Activated CD8-positive, alpha-beta memory T cell treated with anti-CD3 and anti-CD28 coated beads, Interleukin-2, amount 50 U/mL, for 1 hour (primary cell): ENCODE measurements around the gene PICALM.

Source experiments
- DNase-seq: peaks from one replicate; pipeline ENCODE4 v3.0.0-alpha.2; 2020; ENCODE audit errors: extremely low read depth

The PICALM gene

DNA sequence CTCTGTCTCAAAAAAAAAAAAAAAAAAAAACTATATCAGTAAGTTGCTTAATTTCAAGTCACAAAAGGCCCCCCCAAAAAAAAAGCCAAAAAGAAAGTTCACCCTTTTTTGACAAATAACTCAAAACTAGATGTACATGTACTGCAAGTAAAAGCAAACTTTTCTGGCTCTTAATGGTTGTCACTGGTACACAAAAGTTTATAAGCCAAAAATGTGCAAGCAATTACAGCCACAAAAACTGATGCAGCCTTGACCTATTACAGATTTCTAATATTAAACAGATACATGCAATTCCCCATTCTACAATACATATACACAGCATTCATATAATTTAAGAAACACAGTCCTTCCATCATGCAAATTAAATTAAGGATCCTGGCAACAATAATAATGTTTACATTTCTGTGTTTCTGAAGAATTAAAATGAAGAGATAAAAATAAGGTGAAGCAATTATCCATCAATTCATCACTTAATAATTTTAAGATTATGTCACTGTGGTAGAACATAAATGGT is 18.6 kb downstream of the PICALM start:
- no peak for DNase-seq

DNA sequence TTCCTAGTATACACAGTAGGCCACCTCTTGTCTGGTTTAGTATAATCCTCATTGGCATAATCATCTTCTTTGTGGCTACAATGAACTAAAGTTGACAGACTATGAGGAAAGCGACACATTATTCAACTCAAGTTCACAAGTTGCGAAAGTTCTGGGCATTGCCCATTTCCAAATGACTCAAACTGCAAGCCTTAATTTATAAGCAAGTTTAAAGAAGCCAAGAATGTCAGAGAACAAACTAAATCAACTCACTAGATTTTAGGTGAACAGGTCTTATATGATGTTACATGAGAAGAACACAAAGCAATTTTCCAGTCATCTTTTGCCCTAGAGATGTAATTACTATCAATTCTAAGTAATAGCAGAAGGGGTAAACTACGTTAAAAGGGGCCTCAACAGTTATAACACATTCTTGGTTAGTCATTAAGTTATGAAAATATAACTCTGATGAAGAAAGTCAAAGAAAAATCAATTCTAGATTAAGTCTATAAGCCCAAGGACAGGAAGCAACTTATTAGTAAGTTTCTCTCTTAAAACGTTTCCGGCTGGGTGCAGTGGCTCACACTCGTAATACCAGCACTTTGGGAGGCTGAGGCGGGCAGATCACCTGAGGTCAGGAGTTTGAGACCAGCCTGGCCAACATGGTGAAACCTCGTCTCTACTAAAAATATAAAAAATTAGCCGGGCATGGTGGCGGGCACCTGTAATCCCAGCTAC is 21.5 kb downstream of the PICALM start:
- DNase-seq: no peak

DNA sequence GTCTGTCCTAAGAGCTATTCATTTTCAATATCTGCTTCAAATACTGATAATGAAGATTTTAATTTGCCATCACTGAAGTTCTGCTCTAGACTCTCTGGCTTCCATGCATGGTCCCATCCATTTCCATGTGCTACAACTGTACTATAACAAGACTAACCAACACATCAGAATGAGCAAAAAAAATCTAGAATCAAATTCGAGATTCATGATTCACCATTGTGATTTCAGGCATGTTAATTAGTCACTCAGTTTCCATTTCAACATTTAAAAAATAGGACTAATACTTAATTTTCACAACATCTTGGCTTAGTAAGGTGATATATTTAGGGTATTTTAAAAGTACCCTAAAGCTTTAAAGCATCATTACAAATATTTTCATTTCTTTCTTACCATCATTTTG is 22.8 kb downstream of the PICALM start:
- no peak for DNase-seq

DNA sequence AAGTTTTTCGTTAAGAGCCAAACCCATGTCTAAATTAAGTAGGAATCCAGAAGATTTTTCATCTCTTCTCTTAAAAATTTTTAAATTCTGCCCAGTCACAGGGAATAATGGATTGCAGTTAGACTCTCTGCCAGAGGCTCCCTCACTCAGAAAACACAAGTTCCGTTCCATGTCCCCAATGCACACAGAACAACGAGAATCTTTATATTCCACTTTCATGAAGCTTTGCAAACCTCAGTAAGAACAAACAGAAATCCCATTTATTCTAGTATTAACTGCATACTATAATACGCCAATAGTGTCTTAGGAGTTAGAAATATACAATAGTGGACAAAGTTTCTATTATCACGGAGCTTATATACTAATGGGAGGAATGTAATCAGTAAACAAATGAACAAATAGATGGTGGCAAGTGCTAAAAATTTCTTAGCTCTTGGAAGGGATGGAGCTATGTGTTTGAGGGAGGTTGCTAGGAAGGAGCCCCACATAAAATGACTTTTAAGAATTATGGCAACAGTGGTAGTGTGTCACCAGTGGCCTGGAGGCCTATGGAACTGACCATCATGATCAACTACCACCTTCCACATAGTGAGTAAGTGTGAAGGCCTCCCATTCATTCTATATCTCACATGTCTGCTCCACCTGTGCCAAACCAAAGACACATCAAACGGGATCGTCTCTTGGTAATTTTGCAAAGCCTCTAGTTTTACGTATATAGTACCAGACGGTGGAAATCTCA is 24.9 kb downstream of the PICALM start:
- no peak for DNase-seq

DNA sequence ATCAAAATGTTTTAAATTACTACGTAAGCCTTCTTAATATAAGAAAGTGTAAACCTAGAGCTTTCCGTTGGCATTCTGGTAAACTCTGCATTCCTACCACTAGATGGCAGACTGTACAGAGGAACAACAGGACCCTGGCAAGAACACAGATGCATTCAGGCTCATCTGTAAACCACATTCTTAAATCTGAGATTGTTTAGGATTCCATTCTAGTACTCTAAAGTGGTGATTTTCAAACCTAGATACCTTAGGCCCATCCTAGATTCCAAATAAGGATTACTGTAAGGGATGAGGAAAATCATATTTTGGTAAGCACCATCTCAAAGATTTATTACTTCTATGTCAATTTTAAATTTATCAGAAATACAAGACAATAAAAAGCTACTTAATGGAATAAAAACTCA is 26.9 kb downstream of the PICALM start:
- peak; percentile 29 for DNase-seq

DNA sequence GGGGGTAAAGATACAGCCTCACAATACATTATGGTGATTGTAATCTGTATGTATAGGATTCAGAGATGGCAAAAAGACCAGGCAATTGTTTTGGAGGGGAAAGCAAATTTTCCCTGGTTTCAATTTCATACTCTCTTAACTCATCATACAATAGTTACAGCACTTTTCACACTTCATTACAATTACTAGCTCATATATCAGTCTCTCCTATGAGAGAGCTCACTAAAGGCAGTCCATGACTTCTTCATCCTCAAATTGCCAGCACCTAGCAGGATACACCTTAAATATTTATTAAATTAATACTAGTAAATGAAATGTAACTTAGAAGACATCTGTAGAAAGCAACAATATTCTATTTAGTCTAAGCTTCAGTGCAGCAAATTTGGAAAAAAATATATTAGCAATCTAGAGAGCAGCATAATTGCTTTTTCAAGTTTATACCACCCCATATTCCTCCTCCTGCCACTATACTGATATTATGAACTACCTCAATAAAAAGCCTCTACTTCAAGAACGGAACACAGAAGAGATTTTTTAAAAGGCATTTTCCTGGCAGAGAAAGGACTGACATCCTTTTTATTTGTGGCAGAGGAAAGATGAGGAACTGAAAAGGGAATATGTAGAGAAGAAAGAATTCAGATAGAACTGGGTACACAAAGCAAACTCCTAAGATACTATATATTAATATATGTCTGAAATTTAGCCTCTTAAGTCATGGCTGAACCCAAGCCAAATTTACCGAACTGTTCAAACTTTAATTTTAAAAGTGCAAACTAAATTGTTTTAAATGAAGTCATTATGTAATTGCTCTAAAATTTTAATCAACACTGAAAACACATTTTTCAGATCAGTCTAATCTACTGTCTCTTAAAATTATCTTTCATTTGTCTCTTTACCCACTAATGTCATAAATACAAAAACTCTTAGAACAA is 27.7 kb downstream of the PICALM start:
- DNase-seq: no peak

DNA sequence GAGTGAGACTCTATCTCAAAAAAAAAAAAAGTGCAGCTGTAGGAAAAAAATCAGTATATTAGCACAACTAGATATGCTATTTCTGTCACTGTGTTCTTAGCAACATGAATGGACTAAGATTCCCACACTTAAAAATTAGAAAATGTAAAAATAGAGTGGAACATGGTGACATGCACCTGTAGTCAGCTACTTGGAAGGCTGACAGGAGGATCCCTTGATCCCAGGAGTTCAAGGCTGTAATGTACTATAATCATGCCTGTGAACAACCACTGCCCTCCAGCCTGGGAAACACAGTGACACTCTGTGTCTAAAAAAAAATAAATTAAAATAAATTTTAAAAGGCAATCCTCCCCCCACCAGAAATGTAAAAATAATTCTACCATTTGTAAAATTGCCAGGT is 29.8 kb downstream of the PICALM start:
- DNase-seq: no peak

DNA sequence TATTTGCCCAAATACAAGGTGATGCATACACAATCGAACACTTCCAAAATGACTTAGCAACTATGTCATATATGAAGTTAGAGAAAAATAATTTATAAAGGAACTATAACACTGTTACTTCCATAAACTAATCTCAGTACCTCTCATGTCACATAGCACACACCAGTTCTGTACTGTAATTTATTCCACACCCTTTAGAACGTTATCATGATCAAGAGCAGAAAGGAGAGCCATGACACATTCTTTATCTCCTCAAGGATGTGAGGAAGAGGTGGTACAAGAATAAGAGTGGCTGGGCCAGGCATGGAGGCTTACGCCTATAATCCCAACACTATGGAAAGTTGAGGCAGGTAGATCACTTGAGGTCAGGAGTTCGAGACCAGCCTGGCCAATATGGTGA is 31.1 kb downstream of the PICALM start:
- no peak for DNase-seq

DNA sequence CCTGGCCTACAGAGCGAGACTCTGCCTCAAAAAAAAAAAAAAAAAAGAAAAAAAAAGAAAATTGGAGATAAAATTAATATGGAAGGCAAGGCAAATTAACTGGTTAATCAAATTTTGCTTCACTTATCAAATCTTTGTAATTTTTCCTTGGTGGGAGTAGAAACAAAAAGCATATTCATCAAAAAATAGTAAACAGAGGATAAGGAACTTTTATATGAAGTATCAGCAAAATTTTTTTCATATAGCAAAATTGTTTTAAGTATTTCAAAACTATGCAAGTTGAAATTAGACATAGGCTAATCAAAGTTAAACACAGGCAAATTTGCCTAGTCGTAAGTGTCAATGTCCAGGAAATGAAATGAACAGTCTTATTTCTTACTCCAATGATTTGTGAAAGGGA is 33.0 kb downstream of the PICALM start:
- no peak for DNase-seq

DNA sequence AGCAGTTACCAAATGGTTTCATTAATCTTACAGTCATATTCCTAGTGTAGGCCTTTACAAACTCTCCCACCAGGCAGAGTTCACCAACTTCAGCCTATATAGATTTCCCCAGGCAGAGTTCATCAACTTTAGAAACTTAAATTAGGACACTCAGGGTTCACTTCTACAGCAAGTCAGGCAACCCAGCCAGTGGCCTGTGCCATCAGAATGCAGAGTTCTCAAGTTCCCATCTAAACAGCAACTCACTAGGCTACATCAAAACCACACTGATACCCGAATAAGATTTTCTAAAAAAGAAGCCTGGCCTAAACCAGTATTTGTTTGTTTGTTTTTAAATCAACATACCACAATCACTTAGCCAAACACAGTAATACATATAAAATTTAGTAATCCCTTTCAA is 33.7 kb downstream of the PICALM start:
- no peak for DNase-seq

DNA sequence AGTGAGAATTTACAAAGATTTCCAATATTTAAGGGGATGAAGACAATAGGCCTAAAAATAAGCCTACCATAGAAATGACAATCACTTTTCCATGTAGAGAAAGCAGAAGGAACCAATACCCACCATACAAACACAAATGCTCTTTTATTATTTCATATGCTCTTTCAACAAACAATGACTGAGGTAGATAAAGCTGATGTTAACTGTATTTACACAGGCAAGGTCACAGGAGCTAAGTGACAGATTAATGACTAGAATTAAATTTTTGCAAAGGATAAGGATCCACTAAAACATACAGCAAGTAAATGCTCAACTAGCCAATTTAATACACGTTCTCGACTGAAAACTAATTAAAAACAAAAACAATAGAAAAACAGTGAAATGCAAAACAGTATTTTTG is 34.2 kb downstream of the PICALM start:
- DNase-seq: no peak

DNA sequence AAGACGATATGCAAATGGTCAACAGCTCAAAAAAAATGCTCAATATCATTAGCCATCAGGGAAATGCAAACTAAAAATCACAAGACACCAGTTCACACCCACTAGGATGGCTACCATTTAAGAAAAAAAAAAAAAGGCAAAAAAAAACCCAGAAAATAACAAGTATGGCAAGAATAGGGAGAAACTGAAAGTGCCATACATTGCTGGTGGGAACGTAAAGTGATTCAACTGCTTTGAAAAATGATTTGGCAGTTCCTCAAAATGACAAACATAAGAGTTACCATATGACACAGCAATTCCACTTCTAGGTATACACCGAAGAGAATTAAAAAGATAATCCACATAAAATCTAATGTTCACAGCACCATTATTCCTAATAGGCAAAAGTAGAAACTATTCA is 47.5 kb downstream of the PICALM start:
- DNase-seq: no peak

DNA sequence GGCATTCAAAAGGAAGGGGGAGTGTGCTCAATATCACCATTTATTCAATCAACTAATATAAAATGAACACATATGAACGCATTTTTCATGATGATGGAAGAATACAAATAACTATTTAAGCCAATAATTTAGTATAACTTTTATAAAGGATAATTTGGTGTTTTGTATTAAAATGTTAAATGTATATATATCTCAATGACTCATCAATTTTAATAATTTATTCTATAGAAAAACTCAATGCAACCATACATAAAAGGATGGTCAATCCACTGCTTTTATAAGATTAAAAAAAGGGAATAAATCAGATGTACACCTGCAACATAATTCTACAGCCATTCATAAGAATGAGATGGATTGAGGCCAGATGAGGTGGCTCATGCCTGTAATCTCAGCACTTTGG is 50.6 kb downstream of the PICALM start:
- DNase-seq: no peak

DNA sequence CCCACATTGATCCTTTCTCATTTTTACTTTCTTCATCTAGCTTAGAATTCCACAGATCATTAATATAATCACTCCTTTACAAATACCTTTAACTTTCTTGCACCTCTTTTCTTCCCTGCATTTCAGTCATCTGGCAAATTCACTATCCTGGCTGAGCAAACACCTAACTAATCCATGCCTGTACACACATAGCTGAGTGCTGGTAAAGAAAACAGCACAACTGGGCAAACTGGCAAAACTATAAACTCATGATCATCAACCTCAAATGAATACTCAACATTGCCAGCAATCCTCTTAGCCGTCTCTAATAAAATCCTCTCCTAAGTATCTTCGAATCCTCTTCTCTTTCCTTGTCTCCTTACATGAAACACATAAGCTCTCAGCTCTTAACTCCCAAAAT is 52.4 kb downstream of the PICALM start:
- no peak for DNase-seq

DNA sequence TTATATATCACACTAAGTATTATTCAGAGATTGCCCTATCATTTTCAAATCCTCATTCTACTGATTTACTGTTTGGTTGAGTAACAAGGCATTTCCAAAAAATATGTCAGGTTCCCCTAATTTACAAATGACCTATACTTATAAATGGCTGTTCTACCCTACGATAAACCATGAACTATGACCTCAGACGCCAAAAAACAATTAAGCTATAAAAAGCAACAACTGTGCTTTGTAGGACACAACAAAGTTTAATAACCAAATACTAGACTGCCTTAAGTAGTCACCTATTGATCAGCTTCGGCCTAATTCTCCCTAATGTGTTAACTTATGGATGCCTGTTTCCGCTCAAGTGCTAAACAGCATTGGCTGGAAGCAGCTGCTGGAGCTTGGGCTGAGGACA is 53.2 kb downstream of the PICALM start:
- no peak for DNase-seq

DNA sequence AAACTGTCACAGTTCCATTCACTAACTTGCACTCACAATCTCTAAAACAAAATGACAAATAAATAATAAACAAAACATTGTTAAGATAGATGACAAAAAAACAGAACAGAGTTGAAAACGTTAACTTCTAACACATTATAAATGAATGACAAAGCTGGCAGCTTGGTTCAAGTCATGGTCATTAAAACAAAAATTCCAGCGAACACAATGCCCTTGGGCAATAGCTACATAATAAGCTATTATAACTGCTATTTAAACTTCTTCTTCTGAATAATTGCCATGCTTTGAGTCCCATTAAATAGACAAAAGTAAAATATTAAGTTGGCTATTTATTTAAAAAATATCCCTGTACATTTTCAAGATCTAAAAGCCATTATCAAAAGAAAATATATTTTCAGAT is 54.7 kb downstream of the PICALM start:
- no peak for DNase-seq

DNA sequence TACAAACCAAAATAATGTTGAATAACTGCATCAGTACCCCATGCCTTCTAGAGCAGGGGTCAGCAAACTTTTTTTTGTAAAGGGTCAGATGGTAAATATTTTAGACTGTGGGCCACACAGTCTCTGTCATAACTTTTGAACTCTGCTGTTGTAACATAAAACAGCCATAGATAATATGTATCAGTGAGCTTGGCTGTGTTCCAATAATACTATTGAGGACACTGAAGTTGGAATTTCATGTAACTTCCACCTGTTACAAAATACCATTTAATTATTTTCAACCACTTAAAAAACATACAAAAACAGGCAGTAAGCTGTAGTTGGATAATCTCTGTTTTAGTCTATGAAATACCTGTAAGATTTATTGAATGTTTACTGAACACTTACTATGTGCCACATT is 55.2 kb downstream of the PICALM start:
- DNase-seq: no peak

DNA sequence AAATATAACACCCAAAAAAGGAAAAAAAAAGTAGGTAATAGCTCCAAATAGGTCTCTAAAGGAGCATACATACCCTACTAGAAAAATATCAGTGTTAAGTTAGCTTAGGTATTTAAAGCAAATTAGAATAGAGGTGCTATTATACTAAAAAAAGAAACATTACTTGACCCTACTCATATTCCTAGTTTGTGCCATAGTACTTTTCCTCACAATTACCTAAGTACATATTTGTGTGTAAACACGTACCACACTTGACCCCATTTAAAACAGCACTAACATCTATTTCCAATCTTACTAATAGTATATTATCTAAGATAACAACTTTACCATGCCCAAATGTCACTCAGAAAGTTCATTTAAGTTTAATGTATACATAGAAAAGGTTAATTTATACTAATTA is 57.7 kb downstream of the PICALM start:
- DNase-seq: no peak

DNA sequence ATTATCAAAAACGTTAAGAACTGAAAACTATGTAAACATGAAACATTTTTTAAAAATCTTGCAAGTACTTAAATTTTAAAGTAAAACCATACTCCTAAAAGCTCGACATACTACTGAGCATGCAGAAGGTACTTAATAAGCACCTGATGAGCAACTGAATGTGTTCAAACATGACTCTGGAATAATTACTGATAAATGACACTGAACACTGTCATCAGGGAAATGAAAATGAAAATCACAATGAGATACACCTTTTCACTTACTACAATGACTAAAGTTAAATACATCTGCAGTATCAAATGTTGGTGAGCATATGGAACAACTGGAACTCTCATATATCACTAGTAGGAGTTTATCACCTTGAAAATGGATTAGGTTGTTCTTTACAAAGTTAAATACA is 65.2 kb downstream of the PICALM start:
- no peak for DNase-seq

DNA sequence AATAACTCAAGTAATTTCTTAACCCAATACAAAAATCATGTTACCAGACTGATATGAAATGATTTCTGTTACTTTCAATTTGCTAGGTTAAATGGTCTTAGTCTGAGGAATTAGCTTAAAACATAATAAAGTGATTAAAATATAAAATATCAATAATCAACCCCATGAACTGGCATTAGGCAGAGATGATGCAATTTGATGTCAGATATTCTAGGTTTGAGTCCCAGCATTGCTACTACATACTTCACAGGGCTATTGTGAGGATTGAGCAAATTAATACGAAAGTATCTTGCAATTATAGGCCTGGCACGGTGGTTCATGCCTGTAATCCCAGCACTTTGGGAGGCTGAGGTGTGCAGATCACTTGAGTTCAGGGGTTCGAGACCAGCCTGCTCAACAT is 66.5 kb downstream of the PICALM start:
- no peak for DNase-seq

DNA sequence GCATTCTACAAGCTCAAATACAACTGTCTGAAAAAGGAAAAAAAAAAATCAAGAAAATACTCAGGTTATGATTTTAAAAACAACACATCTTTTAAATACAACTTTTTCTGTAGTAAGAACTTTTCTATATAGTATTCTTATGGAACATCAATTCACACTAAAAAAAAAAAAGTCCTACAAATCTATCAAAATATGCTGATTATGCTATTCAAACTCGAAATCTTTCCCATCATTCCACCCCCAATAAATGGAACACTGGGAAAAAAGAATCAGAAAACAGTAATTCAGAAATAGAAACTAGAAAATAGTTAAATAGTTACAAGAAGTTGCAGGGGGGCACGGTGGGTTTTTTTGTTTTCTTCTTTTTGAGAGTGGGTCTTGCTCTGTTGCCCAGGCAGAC is 77.4 kb downstream of the PICALM start:
- DNase-seq: no peak

DNA sequence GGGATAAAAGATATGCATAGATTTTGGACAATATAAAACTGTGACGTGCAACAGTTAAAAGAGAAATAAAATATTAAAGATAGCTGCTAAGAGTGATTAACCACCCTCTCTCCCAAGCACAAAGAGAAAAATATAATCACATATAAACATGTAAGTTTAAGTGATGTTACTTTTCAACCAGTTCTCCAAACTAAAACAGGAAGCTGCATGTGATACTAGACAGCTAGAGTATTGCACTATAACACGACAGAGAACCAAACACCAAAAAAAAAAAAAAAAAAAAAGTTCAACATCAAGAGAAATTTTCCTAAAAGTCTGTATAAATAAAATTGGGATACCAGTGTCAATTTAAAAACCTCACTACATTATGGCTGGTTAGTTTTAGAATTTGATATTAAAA is 79.1 kb downstream of the PICALM start:
- no peak for DNase-seq
